ENCODE measurements around the gene PDZD7.

PDZD7 gene

DNA sequence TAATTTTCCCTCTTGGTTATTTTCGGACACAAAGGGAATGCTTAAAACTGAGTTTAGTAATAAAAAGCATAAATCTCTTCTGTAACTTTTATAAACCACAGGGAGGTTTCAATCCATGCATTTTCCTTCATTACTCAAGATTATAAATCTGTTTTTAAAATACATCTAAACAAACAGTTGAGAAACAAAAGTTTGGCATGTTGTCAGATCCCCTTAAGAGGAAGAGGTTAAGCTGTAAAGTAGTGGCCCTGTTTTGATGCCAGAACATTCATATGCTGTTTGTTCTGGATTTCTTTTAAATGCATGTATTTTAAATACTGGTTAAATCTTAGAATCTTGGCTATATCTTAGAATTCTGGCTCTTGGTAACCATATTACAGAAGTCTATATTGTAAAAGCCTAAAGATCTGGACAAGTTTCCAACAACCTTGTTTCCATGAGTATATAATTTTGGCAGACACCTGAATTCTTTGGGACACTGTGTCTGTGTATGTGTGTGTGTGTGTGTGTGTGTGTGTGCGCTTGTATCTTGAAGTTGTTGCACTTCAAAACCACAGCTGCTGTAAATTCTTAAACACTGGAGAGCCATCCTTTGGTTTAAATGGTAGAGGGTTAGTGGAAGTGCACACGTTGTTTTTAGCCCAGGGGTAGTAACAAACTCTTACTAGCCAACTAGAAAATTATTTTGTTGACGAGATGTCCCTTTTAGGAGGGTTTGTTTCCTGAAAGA, 68.4 kb downstream of the PDZD7 start:
- DNase-seq = no peak

DNA sequence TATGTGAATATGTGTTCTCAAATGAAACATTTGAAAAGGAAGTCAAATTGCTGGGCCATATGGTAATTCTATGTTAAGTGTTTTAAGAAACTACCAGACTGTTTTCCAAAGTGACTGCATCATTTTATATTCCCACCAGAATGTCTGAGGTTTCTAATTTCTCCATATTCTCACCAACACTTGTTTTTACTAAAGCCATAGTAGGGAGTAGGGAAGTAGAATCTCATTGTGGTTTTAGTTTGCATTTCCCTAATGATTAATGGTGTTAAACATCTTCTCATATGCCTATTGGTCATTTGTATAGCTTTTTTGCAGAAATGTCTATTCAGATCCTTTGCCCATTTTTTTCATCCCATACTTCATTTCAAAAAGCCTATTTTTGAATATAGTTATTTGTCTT, 70.7 kb downstream of the PDZD7 start:
- DNase-seq = no peak
